Ishikawa (cell line): ENCODE measurements around the gene LY86.

Experiments
- CEBPB ChIP-seq: IDR thresholded peaks from 2 replicates; pipeline ENCODE4 v1.6.1; 2012
- CREB1 ChIP-seq: IDR thresholded peaks from 2 replicates; pipeline ENCODE4 v1.6.1; 2012; ENCODE audit warnings: low read depth
- EGR1 ChIP-seq: IDR thresholded peaks from 2 replicates; pipeline ENCODE4 v1.6.1; 2012
- EP300 ChIP-seq: IDR thresholded peaks from 2 replicates; pipeline ENCODE4 v1.6.1; 2012; ENCODE audit warnings: borderline replicate concordance
- NFIC ChIP-seq: IDR thresholded peaks from 2 replicates; pipeline ENCODE4 v1.6.1; 2012
- RAD21 ChIP-seq: IDR thresholded peaks from 2 replicates; pipeline ENCODE4 v1.6.1; 2012; ENCODE audit warnings: low read depth
- TAF1 ChIP-seq: IDR thresholded peaks from 2 replicates; pipeline ENCODE4 v1.6.1; 2012; ENCODE audit warnings: low read depth, mild to moderate bottlenecking
- TCF12 ChIP-seq: IDR thresholded peaks from 2 replicates; pipeline ENCODE4 v1.6.1; 2012; ENCODE audit warnings: low read depth
- TEAD4 ChIP-seq: IDR thresholded peaks from 2 replicates; pipeline ENCODE4 v1.6.1; 2012
- YY1 ChIP-seq: IDR thresholded peaks from 2 replicates; pipeline ENCODE4 v1.6.1; 2012; ENCODE audit warnings: low read depth
- ZBTB7A ChIP-seq: IDR thresholded peaks from 2 replicates; pipeline ENCODE4 v1.6.1; 2012; ENCODE audit warnings: low read depth
- TF ChIP-seq, protein P1 (sequence below): IDR thresholded peaks from 2 replicates; pipeline ENCODE4 v1.6.1; 2012
- TF ChIP-seq, protein P2 (sequence below): IDR thresholded peaks from 2 replicates; pipeline ENCODE4 v1.6.1; 2012
- TF ChIP-seq, protein P3 (sequence below): IDR thresholded peaks from 2 replicates; pipeline ENCODE4 v1.6.1; 2012; ENCODE audit warnings: low read depth, mild to moderate bottlenecking

DNA sequence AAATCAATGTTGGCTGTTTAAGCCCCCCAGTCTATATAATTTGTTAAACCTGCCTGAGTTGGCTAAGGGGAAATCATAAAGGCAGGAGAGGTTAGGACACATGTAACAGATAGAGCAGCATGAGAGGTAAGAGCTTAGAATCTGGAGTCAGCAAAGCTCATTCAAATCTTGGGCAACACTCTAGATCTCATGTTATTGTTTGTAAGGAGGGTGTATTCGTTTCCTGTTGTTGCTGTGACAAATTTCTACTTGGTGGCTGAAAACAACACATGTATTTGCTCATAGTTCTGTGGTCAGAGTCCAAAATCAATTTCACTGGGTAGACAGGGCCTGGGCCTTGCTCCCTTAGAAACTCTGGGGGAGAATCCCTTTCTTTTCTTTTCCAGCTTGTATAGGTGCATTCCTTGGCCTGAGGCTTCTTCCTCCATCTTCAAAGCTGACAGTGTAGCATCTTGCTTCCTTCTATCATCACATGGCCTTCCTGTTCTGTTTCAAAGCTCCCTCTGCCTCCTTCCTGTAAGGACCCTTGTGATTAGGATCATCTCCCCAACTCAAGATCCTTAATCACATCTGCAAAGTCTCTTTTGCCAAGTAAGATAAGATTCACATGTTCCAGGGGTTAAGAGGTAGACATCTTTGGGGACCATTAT, 4.4 kb downstream of the LY86 start:
- TF ChIP-seq EGR1 (no peak), TAF1 (no peak), EP300 (no peak), RAD21 (no peak), NFIC (no peak), YY1 (no peak), ZBTB7A (no peak), CEBPB (no peak), CREB1 (no peak), TCF12 (no peak), TEAD4 (no peak)
- TF ChIP-seq, protein P1, sequence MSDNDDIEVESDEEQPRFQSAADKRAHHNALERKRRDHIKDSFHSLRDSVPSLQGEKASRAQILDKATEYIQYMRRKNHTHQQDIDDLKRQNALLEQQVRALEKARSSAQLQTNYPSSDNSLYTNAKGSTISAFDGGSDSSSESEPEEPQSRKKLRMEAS = no peak
- TF ChIP-seq, protein P2, sequence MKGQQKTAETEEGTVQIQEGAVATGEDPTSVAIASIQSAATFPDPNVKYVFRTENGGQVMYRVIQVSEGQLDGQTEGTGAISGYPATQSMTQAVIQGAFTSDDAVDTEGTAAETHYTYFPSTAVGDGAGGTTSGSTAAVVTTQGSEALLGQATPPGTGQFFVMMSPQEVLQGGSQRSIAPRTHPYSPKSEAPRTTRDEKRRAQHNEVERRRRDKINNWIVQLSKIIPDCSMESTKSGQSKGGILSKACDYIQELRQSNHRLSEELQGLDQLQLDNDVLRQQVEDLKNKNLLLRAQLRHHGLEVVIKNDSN = no peak
- TF ChIP-seq, protein P3, sequence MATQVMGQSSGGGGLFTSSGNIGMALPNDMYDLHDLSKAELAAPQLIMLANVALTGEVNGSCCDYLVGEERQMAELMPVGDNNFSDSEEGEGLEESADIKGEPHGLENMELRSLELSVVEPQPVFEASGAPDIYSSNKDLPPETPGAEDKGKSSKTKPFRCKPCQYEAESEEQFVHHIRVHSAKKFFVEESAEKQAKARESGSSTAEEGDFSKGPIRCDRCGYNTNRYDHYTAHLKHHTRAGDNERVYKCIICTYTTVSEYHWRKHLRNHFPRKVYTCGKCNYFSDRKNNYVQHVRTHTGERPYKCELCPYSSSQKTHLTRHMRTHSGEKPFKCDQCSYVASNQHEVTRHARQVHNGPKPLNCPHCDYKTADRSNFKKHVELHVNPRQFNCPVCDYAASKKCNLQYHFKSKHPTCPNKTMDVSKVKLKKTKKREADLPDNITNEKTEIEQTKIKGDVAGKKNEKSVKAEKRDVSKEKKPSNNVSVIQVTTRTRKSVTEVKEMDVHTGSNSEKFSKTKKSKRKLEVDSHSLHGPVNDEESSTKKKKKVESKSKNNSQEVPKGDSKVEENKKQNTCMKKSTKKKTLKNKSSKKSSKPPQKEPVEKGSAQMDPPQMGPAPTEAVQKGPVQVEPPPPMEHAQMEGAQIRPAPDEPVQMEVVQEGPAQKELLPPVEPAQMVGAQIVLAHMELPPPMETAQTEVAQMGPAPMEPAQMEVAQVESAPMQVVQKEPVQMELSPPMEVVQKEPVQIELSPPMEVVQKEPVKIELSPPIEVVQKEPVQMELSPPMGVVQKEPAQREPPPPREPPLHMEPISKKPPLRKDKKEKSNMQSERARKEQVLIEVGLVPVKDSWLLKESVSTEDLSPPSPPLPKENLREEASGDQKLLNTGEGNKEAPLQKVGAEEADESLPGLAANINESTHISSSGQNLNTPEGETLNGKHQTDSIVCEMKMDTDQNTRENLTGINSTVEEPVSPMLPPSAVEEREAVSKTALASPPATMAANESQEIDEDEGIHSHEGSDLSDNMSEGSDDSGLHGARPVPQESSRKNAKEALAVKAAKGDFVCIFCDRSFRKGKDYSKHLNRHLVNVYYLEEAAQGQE = no peak
